Psoas muscle (tissue), 8 donors: ENCODE data around the gene IPP. TPM values are rescaled to one million over a fixed set of nuclear protein-coding genes. Genes with fewer than 3 reads are reported as not detected.

Source experiments
- ATAC-seq, 4 donors: fragments of 200-7000 bp; cut with Tn5 transposase; one replicate each; pipeline ENCODE4 v1.9.1; 2020; ENCODE audit warnings: moderate library complexity in 3 of 4, mild to moderate bottlenecking in 2 of 4
- DNase-seq, 2 donors: peaks; one replicate each; pipeline ENCODE4 v3.0.0-alpha.2; 2020
- H3K27ac ChIP-seq: fragments of 200-600 bp; one replicate; pipeline ENCODE4 v1.8.0; 2022
- H3K27me3 ChIP-seq, 3 donors: fragments of 200-600 bp in 1 of 3; one replicate each; pipeline versions ENCODE4 v1.6.1 to v1.8.0; 2013 to 2022; ENCODE audit warnings: low read length in 2 of 3, mild to moderate bottlenecking in 2 of 3, moderate library complexity in 1 of 3; ENCODE audit not compliant: insufficient read depth in 3 of 3
- H3K36me3 ChIP-seq, 2 donors: fragments of 200-600 bp in 1 of 2; one replicate each; pipeline versions ENCODE4 v1.6.1 to v1.8.0; 2013 to 2022; ENCODE audit warnings: low read depth in 1 of 2, mild to moderate bottlenecking in 1 of 2, moderate library complexity in 1 of 2; ENCODE audit not compliant: insufficient read depth in 1 of 2
- H3K4me1 ChIP-seq: fragments of 200-600 bp; one replicate; pipeline ENCODE4 v1.8.0; 2022
- H3K4me3 ChIP-seq: fragments of 200-600 bp; one replicate; pipeline ENCODE4 v1.8.0; 2022; ENCODE audit warnings: mild to moderate bottlenecking
- H3K9me3 ChIP-seq: fragments of 200-600 bp; one replicate; pipeline ENCODE4 v1.8.0; 2022
- WGBS, 3 donors: extraction: QIAGEN DNeasy Blood & Tissue Kit; methylation state at CpG; one replicate each; pipeline versions ENCODE4 v1.1.6 to v1.1.7; 2013; 5-methylcytosine and 5-hydroxymethylcytosine counted together
- intact Hi-C, 2 donors: fragments of 100-400 bp; cut with DNase I; formaldehyde crosslinking; loops; one replicate each; pipeline versions ENCODE4 v1.11.0 to v1.14.2; 2022
- polyA plus RNA-seq, 3 donors: library from polyadenylated mRNA; stranded (reverse); fragments of 200-250 nt; gene quantifications; one replicate each; pipeline ENCODE4 v1.2.3, GENCODE V29; 2013
- total RNA-seq, 4 donors: library from RNA; stranded (reverse); fragmentation: NEBNext Ultra II Directional in 2 of 4; extraction: Animal tissue kit (Norgen Biotek cat#: 25700) in 2 of 4; gene quantifications; one replicate each; pipeline versions ENCODE4 v1.2.1 to v1.2.4, GENCODE V29; 2021 to 2023
- TF ChIP-seq, protein P1 (sequence below): fragments of 200-600 bp; IDR thresholded peaks from one replicate; pipeline ENCODE4 v1.8.0; 2022; ENCODE audit warnings: antibody characterized with exemption
- donor health status: healthy with polysubstance abuse.
- donor health status: DM: no; HTN: no; CAD: no; lungs with moderate emphysema.
- donor health status: Bipolar disorder and iron deficiency.
- donor health status: healthy.
- donor health status: DM: yes; HTN: yes; CAD: no.
- donor health status: DM: no; HTN: no; CAD: no.
- donor health status: DM: no; HTN: no; CAD: no.
- donor health status: DM: yes; HTN: yes; CAD: no.

The IPP gene
- total and polyA plus RNA-seq, 7 donors: 2.5 to 26.8 (median 12.7) TPM

- Histone ChIP-seq H3K9me3 (no peaks in the 10 kb centered on the region), H3K4me1 (peaks cover 82% of the 10 kb centered on the region), H3K27ac (peak overlapping the region; percentile 82), H3K27me3 (no peaks in the 10 kb centered on the region), H3K4me3 (no peak overlapping the region), H3K36me3 (no peaks in the 10 kb centered on the region)
- ATAC-seq: peak; percentile 47 to 65 (median 60)
- intact Hi-C loops: no loop called here
- 26 to 44% (median 36%) methylated on average over 5 of the region's 5 CpGs for WGBS, 3 donors
- TF ChIP-seq, protein P1, sequence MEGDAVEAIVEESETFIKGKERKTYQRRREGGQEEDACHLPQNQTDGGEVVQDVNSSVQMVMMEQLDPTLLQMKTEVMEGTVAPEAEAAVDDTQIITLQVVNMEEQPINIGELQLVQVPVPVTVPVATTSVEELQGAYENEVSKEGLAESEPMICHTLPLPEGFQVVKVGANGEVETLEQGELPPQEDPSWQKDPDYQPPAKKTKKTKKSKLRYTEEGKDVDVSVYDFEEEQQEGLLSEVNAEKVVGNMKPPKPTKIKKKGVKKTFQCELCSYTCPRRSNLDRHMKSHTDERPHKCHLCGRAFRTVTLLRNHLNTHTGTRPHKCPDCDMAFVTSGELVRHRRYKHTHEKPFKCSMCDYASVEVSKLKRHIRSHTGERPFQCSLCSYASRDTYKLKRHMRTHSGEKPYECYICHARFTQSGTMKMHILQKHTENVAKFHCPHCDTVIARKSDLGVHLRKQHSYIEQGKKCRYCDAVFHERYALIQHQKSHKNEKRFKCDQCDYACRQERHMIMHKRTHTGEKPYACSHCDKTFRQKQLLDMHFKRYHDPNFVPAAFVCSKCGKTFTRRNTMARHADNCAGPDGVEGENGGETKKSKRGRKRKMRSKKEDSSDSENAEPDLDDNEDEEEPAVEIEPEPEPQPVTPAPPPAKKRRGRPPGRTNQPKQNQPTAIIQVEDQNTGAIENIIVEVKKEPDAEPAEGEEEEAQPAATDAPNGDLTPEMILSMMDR: no peak
- no peak for DNase-seq
These were observed 76.0 kb downstream of the IPP start for GRCh38 chr1:45674478-45674877.

GRCh38 chr1:45673956-45674355, 76.5 kb downstream of the IPP start:
- no peaks in the 10 kb centered on the region for H3K27me3 ChIP-seq
- intact Hi-C loops: no loop called here
- 76 to 89% (median 84%) methylated on average over 4 of the region's 4 CpGs for WGBS, 3 donors
- TF ChIP-seq, protein P1: no peak
- DNase-seq (no peak), ATAC-seq (no peak)
- no peak overlapping the region for H3K4me3 ChIP-seq
- H3K36me3 ChIP-seq: no peaks in the 10 kb centered on the region
- peaks cover 82% of the 10 kb centered on the region for H3K4me1 ChIP-seq
- H3K9me3 ChIP-seq: no peaks in the 10 kb centered on the region
- H3K27ac ChIP-seq: peak overlapping the region; percentile 82

DNA sequence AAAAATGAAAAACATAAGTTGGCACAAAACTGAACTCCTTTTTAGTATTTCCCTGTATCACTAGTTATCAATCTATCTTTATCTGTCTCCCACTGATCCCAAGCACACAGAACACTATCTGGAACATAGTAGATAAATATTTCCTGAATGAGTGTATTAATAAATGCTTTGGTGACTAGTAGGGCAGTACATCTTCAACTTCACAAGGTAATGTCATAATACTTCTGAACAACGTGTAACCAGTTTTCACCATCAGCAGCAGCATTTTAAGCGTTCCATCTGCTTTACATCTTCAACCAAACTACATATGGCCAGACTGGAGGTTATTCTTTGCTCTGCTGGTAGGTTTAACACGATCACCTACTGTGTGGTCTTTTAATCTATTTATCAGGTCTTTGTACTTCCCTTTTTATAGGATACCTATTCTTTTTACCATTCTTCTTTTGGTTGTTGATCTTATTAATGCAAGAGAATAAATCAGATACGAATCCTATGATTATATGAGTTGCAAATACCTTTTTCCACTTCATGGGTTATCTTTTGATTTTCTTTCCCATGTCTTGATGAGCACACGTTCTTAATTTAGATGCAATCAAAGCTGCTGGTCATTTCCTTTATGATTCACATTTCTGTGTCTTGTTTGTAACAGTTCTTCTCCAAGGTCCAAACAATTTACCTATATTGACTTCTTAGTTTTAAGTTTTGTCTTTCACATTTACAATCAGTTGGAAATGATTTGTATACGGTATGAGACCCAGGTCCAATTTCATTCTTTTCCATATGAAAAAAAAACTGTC, 80.4 kb downstream of the IPP start:
- Histone ChIP-seq H3K27ac (peak overlapping the region; percentile 75), H3K4me1 (peaks cover 77% of the 10 kb centered on the region), H3K36me3 (no peaks in the 10 kb centered on the region), H3K9me3 (no peaks in the 10 kb centered on the region), H3K27me3 (no peaks in the 10 kb centered on the region), H3K4me3 (peak overlapping the region; percentile 28)
- DNase-seq (no peak), ATAC-seq (peak; percentile 48 to 76 (median 70))
- WGBS, 3 donors: 43 to 65% (median 53%) methylated on average over 6 of the region's 6 CpGs
- TF ChIP-seq, protein P1: no peak
- intact Hi-C loops: no loop called here

DNA sequence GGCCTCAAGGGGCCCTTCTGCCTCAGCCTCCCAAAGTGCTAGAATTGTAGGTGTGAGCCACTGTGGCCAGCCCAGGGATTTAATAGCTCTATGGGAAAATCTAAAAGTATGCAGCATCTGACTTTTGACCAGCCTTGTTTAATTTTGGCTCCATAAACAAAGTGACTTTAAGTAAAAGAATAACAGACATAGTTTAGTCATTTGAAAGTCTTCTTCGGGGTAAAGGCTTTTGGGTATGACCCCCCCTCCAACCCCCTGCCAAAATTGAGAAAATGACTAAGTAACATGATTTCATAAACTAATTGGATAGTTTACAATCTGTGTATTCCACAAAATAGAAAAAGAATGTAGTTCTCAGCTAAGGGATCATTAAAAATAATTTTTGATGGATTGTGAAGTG, 81.1 kb downstream of the IPP start:
- H3K27ac ChIP-seq: peak overlapping the region; percentile 75
- TF ChIP-seq, protein P1: no peak
- no peak for ATAC-seq
- H3K36me3 ChIP-seq: no peaks in the 10 kb centered on the region
- no peak for DNase-seq
- H3K4me3 ChIP-seq: peak overlapping the region; percentile 28
- H3K9me3 ChIP-seq: no peaks in the 10 kb centered on the region
- no peaks in the 10 kb centered on the region for H3K27me3 ChIP-seq
- H3K4me1 ChIP-seq: peaks cover 71% of the 10 kb centered on the region
- intact Hi-C loops: no loop called here
- 56 to 81% (median 78%) methylated on average over 1 of the region's 1 CpG for WGBS, 3 donors

GRCh38 chr1:45668526-45668925, 81.9 kb downstream of the IPP start:
- intact Hi-C loops: no loop called here
- TF ChIP-seq, protein P1: no peak
- DNase-seq: no peak
- Histone ChIP-seq H3K4me1 (peaks cover 63% of the 10 kb centered on the region), H3K4me3 (no peak overlapping the region), H3K27me3 (no peaks in the 10 kb centered on the region), H3K27ac (peak overlapping the region; percentile 75), H3K9me3 (no peaks in the 10 kb centered on the region), H3K36me3 (no peaks in the 10 kb centered on the region)
- 78 to 94% (median 86%) methylated on average over 4 of the region's 4 CpGs for WGBS, 3 donors
- ATAC-seq: no peak
